SIG-M5 (cell line): ENCODE data around the gene SCN9A.
"Not testable (repeated sequence)": the region's sequence is repeated elsewhere in the genome, so short reads cannot be mapped to it uniquely, and the experiment has no call there.

Experiments used
- DNase-seq: peaks from one replicate; lab custom pipeline; 2025; lab: John Stamatoyannopoulos, UW

SCN9A gene

DNA sequence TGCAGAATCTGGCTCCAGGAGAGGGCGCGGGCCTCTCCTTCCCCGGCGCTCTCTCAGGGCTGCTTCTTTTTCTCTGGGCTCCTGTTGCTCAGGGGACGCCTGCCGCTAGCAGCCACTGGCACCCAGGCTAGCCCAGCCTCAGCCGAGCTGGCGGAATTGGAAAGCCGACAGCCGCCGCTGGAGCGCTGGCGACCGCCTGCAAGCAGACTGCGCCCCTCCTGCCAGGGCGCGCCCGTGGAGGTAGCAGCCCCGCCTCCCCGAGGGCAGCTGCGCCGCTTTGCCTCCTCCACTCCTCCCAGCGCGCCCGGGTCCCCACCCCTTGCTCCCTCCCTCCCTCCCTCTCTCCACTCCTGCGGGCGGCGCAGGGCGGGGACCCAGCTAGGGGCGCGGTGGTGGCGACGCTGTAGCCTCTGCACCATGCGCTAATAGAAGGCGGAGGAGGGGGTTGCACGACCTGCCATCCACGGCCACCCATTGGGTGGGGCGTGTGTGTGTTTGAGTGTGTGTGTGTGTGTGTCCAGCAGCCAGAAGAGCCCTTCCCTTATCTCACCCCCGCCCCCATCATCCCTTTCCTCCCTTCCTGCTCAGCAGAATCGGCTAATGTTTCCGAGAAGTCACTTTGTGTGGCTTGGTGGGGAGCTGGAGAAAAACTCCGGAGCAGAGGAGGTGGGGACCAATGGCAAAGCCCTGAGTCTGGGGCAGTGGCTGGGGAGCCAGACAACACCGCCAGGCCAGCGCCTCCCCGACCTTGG lies at the start of gene SCN9A:
SCN9A (minus strand) TSS at position 209 of the 752 bp plus-strand sequence. CDS start 64,188 bp downstream, outside the sequence.
- DNase-seq, result no peak

DNA sequence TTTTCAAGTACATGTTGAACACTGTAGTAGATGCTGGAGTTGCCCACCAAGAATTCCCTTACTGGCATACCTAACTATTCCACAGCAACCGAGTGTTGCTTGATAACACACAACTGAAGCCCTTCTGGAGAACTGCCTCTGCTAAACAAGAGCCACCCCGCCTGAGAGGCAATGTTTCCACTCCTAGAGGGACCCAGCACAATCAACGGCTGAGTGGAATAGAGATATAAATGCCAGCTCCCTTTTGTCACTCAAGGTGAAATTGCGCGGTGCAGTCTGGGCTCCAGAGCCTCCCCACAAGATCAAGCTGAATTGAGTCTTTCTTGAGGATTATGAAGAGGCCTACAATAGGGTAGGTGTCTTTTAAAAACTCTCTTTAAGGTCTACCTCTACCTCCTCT lies 49.1 kb upstream of the SCN9A start:
- DNase-seq, result no peak

DNA sequence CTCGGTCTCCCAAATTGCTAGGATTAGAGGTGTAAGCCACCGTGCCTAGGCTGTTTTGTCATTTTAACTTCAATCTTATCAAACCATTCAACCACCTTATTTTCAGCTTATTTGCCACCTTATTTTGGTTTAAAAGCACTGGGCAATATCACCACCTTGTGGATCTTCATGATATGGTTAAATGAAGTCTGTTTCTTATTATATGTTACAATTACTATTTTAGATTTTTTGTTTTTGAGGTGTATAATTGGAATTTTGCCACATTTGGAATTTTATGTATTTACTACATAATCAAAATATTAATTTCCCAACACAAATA lies 43.8 kb upstream of the SCN9A start:
- no peak for DNase-seq

DNA sequence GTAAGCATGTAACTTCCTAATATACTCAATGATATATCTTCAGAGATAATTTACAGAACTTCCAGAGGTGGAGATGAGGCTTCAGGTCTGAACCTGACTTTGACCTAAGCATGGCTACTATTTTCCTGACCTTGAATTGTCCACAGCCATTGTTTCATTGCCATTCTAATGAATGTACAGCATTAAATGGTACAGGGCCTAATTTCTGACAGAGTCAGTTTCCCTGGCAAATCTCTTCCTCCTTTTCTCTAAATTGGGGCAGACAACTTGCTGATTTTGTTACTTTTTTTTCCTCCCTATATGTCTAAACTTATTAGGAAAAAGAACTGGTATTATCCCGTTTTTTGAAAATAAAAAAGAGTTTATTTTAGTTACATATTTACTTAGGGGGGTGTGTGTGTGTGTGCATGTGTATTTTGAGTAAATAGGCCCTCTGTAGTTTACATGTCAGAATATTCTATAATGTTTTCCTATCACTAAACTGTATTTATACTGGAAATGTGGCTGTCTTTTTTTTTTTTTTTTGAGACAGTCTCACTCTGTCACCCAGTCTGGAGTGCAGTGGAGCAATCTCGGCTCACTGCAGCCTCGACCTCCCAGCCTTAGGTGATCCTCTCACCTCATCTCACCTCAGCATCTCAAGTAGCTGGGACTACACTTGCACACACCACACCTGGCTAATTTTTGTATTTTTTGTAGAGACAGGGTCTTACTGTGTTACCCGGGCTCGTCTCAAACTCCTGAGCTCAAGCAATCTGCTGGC lies 43.3 kb upstream of the SCN9A start:
- no peak for DNase-seq

- DNase-seq, result no peak
Measured at GRCh38 chr2:166417669-166418068, 41.9 kb upstream of the SCN9A start.

DNA sequence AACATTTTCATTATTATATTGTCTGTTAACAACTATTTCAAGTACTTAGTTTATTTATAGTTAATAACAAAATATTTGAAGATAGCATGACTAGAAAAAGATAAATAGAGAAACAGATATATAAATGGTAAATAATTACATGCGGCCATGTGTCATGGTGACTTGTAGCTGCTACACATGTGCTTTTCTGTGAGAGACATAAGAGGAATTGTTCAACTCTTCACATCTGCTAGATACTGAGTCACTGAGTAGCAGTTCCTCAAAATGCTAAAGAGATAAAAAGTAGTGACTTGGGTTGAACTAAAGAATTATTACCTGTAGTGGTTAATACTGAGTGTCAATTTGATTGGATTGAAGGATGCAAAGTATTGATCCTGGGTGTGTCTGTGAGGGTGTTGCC lies 37.5 kb upstream of the SCN9A start:
- peak; percentile 8 for DNase-seq

DNA sequence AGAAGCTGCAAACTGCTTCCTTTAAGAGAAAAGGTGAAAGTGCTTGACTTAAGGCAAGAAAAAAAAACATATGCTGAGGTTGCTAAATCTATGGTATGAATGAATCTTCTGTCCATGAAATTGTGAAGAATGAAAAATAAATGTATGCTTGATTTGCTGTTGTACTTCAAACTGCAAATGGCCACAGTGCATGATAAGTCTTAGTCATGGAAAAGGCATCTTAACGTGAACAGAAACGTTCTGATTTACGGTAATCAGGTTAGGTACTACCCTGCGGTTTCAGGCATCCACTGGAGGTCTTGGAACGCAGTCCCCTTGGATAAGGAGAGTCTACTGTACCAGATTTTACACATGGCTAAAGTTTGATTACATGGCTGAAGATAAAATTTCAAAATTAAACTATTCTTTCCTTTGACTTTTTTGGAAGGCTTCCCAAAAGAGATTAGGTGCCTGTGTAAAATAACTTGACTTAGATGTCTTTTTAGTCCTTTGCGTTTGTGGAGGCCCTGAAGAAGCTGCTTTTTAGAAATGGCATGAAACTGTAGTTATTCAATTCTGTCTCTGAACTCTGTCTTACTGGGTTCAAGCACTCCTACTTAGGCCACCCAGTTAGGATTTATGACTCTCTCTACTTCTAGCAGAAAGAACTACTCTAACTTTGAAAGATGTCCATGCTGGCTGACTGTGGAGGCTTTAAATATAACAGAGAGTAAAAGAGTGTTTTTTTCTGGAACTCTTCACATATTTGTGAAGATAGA lies 35.9 kb upstream of the SCN9A start:
- no peak for DNase-seq

DNA sequence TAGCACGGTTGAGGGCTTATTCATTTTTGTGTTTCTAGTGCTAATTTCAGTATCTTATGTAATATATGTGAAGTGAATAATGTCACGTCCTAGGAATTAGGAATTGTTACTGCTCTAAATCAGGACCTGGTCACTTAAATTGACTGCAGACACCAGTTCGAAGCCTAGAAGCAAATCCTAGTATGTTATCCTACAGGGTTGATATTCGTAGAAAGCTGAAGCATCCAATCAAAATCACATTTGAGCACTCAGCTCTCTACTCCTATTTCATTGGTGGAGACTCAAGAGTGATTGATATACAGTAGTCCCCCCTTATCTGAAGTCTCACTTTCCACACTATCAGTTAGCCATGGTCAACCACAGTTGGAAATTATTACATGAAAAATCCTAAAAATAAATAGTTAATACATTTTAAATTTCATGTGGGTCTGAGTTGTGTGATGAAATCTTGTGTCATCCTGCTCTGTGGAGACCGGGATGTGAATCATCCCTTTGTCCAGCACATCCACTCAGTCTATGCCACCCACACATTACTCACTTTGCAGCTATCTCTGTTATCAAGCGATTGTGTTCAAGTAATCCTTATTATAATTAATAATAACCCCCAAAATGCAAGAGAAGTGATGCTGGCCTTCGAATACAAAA lies 35.2 kb upstream of the SCN9A start:
- no peak for DNase-seq

DNA sequence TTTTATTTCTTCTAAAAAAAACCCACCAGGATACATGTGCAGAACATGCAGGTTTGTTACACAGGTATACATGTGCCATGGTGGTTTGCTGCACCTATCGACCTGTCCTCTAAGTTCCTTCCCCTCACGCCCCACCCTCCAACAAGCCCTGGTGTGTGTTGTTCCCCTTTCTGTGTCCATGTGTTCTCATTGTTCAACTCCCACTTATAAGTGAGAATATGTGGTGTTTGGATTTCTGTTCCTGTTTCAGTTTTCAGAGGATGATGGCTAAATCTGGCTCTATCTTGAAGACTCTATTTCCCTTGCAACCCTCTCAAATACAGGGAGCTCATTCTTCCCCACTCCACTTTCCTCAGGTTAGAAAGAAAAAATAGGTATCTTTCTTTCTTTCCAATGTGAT lies 32.0 kb upstream of the SCN9A start:
- not testable (repeated sequence) for DNase-seq

DNA sequence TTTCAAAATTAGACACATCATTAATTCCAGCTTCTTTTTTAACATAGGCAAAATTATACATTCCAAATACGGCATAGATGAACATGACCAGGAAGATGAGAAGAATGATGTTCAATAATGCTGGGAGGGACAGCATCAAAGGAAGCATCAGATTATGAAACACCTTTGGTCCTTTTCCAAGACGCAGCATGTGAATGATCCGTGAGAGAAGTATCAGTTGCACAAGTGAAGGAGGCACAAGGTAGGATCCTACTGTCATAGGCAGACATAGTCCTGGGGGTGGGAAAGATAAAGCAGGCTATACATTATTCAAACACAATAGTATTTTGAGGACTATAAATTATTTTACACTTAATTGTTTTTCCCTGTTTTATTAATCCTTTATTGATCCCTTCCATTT lies 30.6 kb upstream of the SCN9A start:
- DNase-seq, result no peak

GRCh38 chr2:166405569-166405926 lies 29.8 kb upstream of the SCN9A start:
- no peak for DNase-seq

DNA sequence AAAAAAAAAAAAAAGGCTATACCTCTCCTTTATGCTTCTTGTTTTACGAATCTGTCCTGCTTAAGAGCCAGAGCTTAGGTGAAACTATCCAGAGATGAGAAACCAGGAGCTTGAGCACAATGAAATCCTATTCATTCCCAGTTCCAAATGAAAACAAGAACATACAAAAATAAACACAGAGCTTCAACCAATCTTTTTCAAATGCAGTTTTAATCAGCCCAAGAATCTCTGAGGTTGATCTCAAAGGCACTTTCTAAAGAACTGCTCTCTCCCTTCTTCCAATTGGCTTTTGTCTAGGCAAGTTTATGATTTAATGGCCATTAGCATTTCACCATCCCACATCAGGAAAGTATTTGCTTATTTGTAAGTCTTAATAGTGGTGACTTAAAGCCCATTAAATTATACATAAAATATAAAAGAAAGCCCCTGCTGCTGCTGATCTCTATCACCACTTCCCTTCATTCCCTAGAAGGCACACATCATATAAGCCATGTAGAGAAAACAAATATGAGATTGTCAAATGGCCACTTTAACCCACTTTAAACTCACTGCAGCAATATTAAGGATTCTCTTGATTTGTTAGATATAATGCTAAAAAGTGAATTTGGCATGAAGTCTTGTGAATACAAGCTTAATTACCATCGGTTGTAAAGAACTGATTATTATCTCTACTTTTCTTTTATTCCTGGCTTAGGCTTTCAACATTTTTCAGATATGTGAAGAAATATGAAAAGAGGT lies 29.3 kb upstream of the SCN9A start:
- DNase-seq, result no peak

GRCh38 chr2:166394245-166394644 lies 18.5 kb upstream of the SCN9A start:
- no peak for DNase-seq

DNA sequence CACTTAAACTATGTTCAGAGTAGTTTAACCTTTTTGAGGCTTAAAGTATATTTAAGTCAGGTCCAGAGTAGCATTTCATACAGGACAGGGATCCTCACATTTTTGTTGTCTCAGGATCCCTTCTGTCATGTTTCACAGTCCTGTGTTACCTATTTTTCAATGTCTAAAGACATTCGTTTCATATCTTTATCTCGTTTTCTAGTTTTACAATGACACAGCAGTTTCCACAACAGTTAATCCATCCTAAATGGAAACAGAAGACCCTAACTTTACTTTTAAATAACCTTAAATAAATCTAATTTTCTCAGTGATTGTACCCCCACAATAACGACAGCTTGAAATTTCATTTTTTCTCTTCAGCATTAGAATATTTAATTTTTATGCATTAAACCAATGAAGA lies 17.3 kb upstream of the SCN9A start:
- no peak for DNase-seq

DNA sequence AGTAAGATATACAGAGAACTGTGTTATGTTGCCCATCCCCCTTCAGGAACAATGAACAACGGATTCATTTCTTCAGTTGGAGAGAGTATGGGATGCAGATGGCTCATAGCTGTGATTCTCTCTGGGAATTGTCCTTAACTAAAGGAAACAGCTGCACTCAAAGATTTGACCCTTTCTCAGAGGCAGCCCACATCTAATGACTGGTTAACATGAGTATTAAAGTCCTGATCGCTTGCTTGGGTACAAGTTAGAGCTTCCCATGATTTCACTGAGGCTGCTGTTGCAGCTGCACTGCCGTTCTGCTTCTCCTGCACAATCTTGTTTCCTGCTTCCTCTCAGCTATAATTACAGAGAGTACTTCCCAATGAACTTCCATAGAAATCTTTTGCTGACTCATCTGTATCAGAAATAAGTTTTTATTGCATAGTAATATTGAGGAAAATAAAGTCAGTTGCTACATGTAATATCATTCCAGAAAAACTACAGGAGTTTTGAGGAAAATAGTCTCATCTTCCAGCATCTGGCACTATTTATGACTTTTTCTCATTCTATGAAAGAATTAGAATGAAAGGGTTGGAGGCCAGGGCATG lies 12.8 kb upstream of the SCN9A start:
- no peak for DNase-seq

GRCh38 chr2:166385313-166385712 lies 9.6 kb upstream of the SCN9A start:
- no peak for DNase-seq

DNA sequence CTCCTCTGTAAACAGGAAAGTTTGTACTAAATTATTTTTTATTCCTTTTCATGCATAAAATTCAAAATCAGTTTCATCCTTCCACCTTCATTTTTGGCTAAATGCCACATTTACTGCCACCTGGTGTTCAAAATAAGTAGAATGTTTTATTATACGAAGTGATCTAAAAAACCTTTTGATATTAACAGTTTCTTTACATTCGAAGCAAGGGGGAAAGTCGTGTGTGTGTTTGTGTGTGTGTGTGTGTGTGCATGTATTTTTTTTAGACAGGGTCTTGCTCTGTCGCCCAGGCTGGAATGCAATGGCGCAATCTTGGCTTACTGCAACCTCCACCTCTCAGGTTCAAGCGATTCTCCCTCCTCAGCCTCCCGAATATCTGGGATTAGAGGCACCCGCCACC lies 9.0 kb upstream of the SCN9A start:
- no peak for DNase-seq

GRCh38 chr2:166382448-166382847 lies 6.7 kb upstream of the SCN9A start:
- DNase-seq, result no peak

GRCh38 chr2:166380615-166381014 lies 4.9 kb upstream of the SCN9A start:
- no peak for DNase-seq

- no peak for DNase-seq
Measured at GRCh38 chr2:166376873-166377272, 1.1 kb upstream of the SCN9A start.

GRCh38 chr2:166376488-166376828 lies 714 bp upstream of the SCN9A start:
- DNase-seq, result no peak
